K562 (cell line): ENCODE measurements around the gene ST7. TPM values are rescaled to one million over a fixed set of nuclear protein-coding genes. Genes with fewer than 3 reads are reported as not detected.

ENCODE experiments used
- ATF6 ChIP-seq: sonication (generic); formaldehyde crosslinking; IDR thresholded peaks from 2 replicates; pipeline ENCODE4 v1.4.0; 2020; ENCODE audit warnings: mild to moderate bottlenecking, missing genetic modification reagents
- BACH1 ChIP-seq: fragments of 200-800 bp; sonication (Bioruptor generic); IDR thresholded peaks from 2 replicates; pipeline ENCODE4 v1.6.1; 2016; ENCODE audit warnings: missing genetic modification characterization, missing compliant biosample characterization
- BDP1 ChIP-seq: IDR thresholded peaks from 3 replicates; pipeline ENCODE4 v1.6.1; 2011; ENCODE audit not compliant: insufficient read length, insufficient read depth
- CBX8 ChIP-seq: fragments of 200-600 bp; sonication (generic); IDR thresholded peaks from 2 replicates; pipeline ENCODE4 v1.6.1; 2012; ENCODE audit warnings: borderline replicate concordance, mixed run types, low read depth, mild to moderate bottlenecking, moderate library complexity, mixed read lengths, low read length, control low read depth, inconsistent platforms; ENCODE audit not compliant: poor library complexity, severe bottlenecking; ENCODE audit errors: extremely low read depth
- HDAC6 ChIP-seq: IDR thresholded peaks from 2 replicates; pipeline ENCODE4 v1.6.1; 2012; ENCODE audit warnings: low read depth, mild to moderate bottlenecking, control low read depth, inconsistent platforms, low read length, moderate library complexity
- KDM5B ChIP-seq: fragments of 200-600 bp; sonication (generic); IDR thresholded peaks from 2 replicates; pipeline ENCODE4 v1.6.1; 2012; ENCODE audit warnings: low read depth, mild to moderate bottlenecking, moderate library complexity, low read length, control low read depth, inconsistent platforms; ENCODE audit not compliant: insufficient replicate concordance
- NCOR1 ChIP-seq: fragments of 450-650 bp; IDR thresholded peaks from 2 replicates; pipeline ENCODE4 v1.6.1; 2016; ENCODE audit warnings: mild to moderate bottlenecking, moderate library complexity
- POLR2AphosphoS2 ChIP-seq: IDR thresholded peaks from 2 replicates; pipeline ENCODE4 v1.6.1; 2012; ENCODE audit warnings: low read length, improper control_type of control experiment
- RBM34 ChIP-seq: fragments of 200-400 bp; formaldehyde crosslinking; IDR thresholded peaks from 2 replicates; pipeline ENCODE4 v1.6.1; 2018; ENCODE audit warnings: low read length, borderline replicate concordance; ENCODE audit not compliant: insufficient read depth
- RHOXF2B ChIP-seq: fragments of 250-450 bp; sonication (Bioruptor Pico); conservative IDR thresholded peaks from 2 replicates; pipeline ENCODE4 v1.5.1; 2021
- SIN3A ChIP-seq, 2 experiments: fragments of 150-350 bp in 1 of 2; IDR thresholded peaks; 2 replicates each; pipeline ENCODE4 v1.6.1; 2011 to 2016; ENCODE audit warnings: borderline replicate concordance in 2 of 2, low read depth in 2 of 2, low read length in 2 of 2, mild to moderate bottlenecking in 2 of 2, moderate library complexity in 2 of 2; ENCODE audit not compliant: control insufficient read depth in 1 of 2
- SIX5 ChIP-seq, 2 experiments: IDR thresholded peaks; 2 replicates each; pipeline ENCODE4 v1.6.1; 2011; ENCODE audit warnings: low read length in 2 of 2, borderline replicate concordance in 1 of 2, low read depth in 1 of 2, mild to moderate bottlenecking in 1 of 2, moderate library complexity in 1 of 2; ENCODE audit not compliant: insufficient read depth in 1 of 2
- TBL1XR1 ChIP-seq, 2 experiments: IDR thresholded peaks; 2 replicates each; pipeline ENCODE4 v1.6.1; 2012; ENCODE audit warnings: improper control_type of control experiment in 2 of 2, low read length in 2 of 2, mild to moderate bottlenecking in 1 of 2
- ZBTB5 ChIP-seq: fragments of 450-650 bp; IDR thresholded peaks from 2 replicates; pipeline ENCODE4 v1.6.1; 2017; ENCODE audit warnings: antibody characterized with exemption
- ZNF518B ChIP-seq: fragments of 250-450 bp; sonication (Bioruptor Pico); IDR thresholded peaks from 2 replicates; pipeline ENCODE4 v1.5.0; 2021; ENCODE audit warnings: mild to moderate bottlenecking, moderate library complexity
- ZNF740 ChIP-seq, 3 experiments: fragments of 200-800 bp in 1 of 3; sonication (Bioruptor generic) in 1 of 3; sonication (generic) in 1 of 3; formaldehyde crosslinking in 1 of 3; IDR thresholded peaks; 2 replicates each; pipeline versions ENCODE4 v1.6.1 to v1.8.0; 2016 to 2022; ENCODE audit warnings: mild to moderate bottlenecking in 2 of 3, missing compliant biosample characterization in 2 of 3, missing genetic modification characterization in 2 of 3, missing genetic modification reagents in 1 of 3
- polyA plus RNA-seq, 8 experiments: library from polyadenylated mRNA; depleted of rRNA in 4 of 8; stranded (reverse) in 5 of 8; unstranded in 3 of 8; fragments of >200 nt; fragmentation: Nextera tagmentation in 2 of 8; fragmentation: Illumina TruSeq in 1 of 8; extraction: Ambion mirVana in 2 of 8; extraction: Trizol in 1 of 8; gene quantifications; 2 replicates each; pipeline versions ENCODE4 v1.2.1 to v1.2.3, GENCODE V29; 2011 to 2014; ENCODE audit warnings: inconsistent platforms in 1 of 8, missing spikeins in 1 of 8
- total RNA-seq, 7 experiments: library from RNA; depleted of rRNA in 6 of 7; stranded (reverse); fragments of >200 nt in 6 of 7; fragmentation: Illumina TruSeq in 2 of 7; extraction: Trizol in 2 of 7; gene quantifications; 2 replicates each; pipeline versions ENCODE4 v1.2.1 to v1.2.3, GENCODE V29; 2011 to 2021; ENCODE audit warnings: low replicate concordance in 1 of 7

The ST7 gene
- total and polyA plus RNA-seq, 9 of the 15 experiments (the other 6 are each of a cell fraction or from before 2014, with no cell fraction given): 23.9 to 56.3 (median 36.9) TPM

- no peak for TF ChIP-seq CBX8
- no peak for TF ChIP-seq RBM34
- TF ChIP-seq ATF6: 0 out of 2 replicates have a peak, but pooled peaks have one; percentile 48
- TF ChIP-seq POLR2AphosphoS2: 0 out of 2 replicates have a peak, but pooled peaks have one; percentile 48
- TF ChIP-seq RHOXF2B (CRISPR knock-in tag): no peak
- TF ChIP-seq ZNF518B (CRISPR knock-in tag): no peak
- TF ChIP-seq BACH1 (tag): no peak
- no peak for TF ChIP-seq SIX5 (IDR thresholded peaks at IDR 0.05; ENCODE audit: borderline replicate concordance in 1 of 2, insufficient read depth in 1 of 2, low read depth in 1 of 2, low read length in 2 of 2)
- peak; percentile 25 for TF ChIP-seq KDM5B
- no peak for TF ChIP-seq ZBTB5
- TF ChIP-seq TBL1XR1 (IDR thresholded peaks at IDR 0.05; ENCODE audit: low read length in 2 of 2): peak in 1 of 2 experiments; percentile 2; a peak in 1 of 4 replicates
- TF ChIP-seq SIN3A (IDR thresholded peaks at IDR 0.05; ENCODE audit: borderline replicate concordance in 2 of 2, control insufficient read depth in 1 of 2, low read depth in 2 of 2, low read length in 2 of 2): 0 out of 4 replicates have a peak, but pooled peaks have one; percentile 28 to 41
- TF ChIP-seq ZNF740 (CRISPR knock-in tag; IDR thresholded peaks at IDR 0.05): no peak
- TF ChIP-seq ZNF740 (tag; IDR thresholded peaks at IDR 0.05): no peak; a peak in 1 of 4 replicates
- no peak for TF ChIP-seq BDP1
- 0 out of 2 replicates have a peak, but pooled peaks have one; percentile 6 for TF ChIP-seq NCOR1
- no peak for TF ChIP-seq HDAC6
These were observed 498 bp upstream of the ST7 start (continued) for GRCh38 chr7:116952635-116953371.
